ENCODE results near the gene SRL. TPM values are rescaled to one million over a fixed set of nuclear protein-coding genes. Genes with fewer than 3 reads are reported as not detected.

Gene SRL
- polyA plus RNA-seq, 1 donor from 2014 or later, result not detected

DNA sequence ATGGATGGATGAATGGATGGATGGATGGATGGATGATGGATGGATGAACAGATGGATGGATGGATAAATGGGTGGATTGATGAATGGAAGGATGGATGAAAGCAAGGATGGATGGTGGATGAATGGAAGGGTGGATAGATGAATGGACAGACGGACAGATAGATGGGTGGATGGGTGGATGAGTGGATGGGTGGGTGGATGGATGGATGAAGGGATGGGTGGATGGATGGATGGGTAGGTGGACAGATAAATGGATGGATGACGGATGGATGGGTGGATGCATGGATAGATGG is 14.9 kb downstream of the SRL start:
- no peak overlapping the region for H2AFZ ChIP-seq (ENCODE audit: low read depth, low read length)
- H3K9me3 ChIP-seq (ENCODE audit: low read length), result no peaks in the 10 kb centered on the region
- H3K27ac ChIP-seq (ENCODE audit: low read length), result no peak overlapping the region
- no peak overlapping the region for H3K4me3 ChIP-seq (ENCODE audit: low read length)
- no peaks in the 10 kb centered on the region for H3K9me2 ChIP-seq (ENCODE audit: insufficient read depth, low read length)
- no peaks in the 10 kb centered on the region for H3F3A ChIP-seq (ENCODE audit: insufficient read depth, low read length, poor library complexity, severe bottlenecking)
- H3K4me2 ChIP-seq (ENCODE audit: low read length), result no peak overlapping the region
- no peaks in the 10 kb centered on the region for H3K36me3 ChIP-seq (ENCODE audit: insufficient read depth, low read length)
- no peaks in the 10 kb centered on the region for H3K79me2 ChIP-seq (replicated peaks; ENCODE audit: insufficient read depth, low read length)
- H3K27me3 ChIP-seq (ENCODE audit: insufficient read depth, low read depth, low read length), result no peaks in the 10 kb centered on the region
- H3K9ac ChIP-seq (ENCODE audit: low read length), result no peak overlapping the region
- TF ChIP-seq REST (IDR thresholded peaks at IDR 0.05; ENCODE audit: borderline replicate concordance), result no peak
- no peak for TF ChIP-seq MXI1 (conservative IDR thresholded peaks at IDR 0.05; ENCODE audit: poor library complexity, severe bottlenecking)
- TF ChIP-seq SMC3 (conservative IDR thresholded peaks at IDR 0.05; ENCODE audit: poor library complexity), result no peak
- no peak for TF ChIP-seq TAF1 (IDR thresholded peaks at IDR 0.05; ENCODE audit: low read depth)
- no peak for TF ChIP-seq RAD21 (conservative IDR thresholded peaks at IDR 0.05)
- TF ChIP-seq EZH2 (IDR thresholded peaks at IDR 0.05; ENCODE audit: borderline replicate concordance, insufficient read depth, low read length, poor library complexity, severe bottlenecking), result no peak
- no peaks in the 10 kb centered on the region for H4K20me1 ChIP-seq (ENCODE audit: insufficient read depth)

- Histone ChIP-seq H3K27me3 (ENCODE audit: insufficient read depth, low read depth, low read length) (no peaks in the 10 kb centered on the region), H4K20me1 (ENCODE audit: insufficient read depth) (no peaks in the 10 kb centered on the region), H3K4me2 (ENCODE audit: low read length) (no peak overlapping the region), H2AFZ (ENCODE audit: low read depth, low read length) (no peak overlapping the region), H3K9me3 (ENCODE audit: low read length) (no peaks in the 10 kb centered on the region), H3F3A (ENCODE audit: insufficient read depth, low read length, poor library complexity, severe bottlenecking) (no peaks in the 10 kb centered on the region), H3K36me3 (ENCODE audit: insufficient read depth, low read length) (no peaks in the 10 kb centered on the region), H3K27ac (ENCODE audit: low read length) (no peak overlapping the region), H3K9ac (ENCODE audit: low read length) (no peak overlapping the region), H3K9me2 (ENCODE audit: insufficient read depth, low read length) (no peaks in the 10 kb centered on the region), H3K79me2 (replicated peaks; ENCODE audit: insufficient read depth, low read length) (no peaks in the 10 kb centered on the region), H3K4me3 (ENCODE audit: low read length) (no peak overlapping the region)
- TF ChIP-seq SMC3 (conservative IDR thresholded peaks at IDR 0.05; ENCODE audit: poor library complexity), result no peak
- no peak for TF ChIP-seq REST (IDR thresholded peaks at IDR 0.05; ENCODE audit: borderline replicate concordance)
- no peak for TF ChIP-seq EP300 (conservative IDR thresholded peaks at IDR 0.05; ENCODE audit: poor library complexity, severe bottlenecking)
- TF ChIP-seq, protein P1, sequence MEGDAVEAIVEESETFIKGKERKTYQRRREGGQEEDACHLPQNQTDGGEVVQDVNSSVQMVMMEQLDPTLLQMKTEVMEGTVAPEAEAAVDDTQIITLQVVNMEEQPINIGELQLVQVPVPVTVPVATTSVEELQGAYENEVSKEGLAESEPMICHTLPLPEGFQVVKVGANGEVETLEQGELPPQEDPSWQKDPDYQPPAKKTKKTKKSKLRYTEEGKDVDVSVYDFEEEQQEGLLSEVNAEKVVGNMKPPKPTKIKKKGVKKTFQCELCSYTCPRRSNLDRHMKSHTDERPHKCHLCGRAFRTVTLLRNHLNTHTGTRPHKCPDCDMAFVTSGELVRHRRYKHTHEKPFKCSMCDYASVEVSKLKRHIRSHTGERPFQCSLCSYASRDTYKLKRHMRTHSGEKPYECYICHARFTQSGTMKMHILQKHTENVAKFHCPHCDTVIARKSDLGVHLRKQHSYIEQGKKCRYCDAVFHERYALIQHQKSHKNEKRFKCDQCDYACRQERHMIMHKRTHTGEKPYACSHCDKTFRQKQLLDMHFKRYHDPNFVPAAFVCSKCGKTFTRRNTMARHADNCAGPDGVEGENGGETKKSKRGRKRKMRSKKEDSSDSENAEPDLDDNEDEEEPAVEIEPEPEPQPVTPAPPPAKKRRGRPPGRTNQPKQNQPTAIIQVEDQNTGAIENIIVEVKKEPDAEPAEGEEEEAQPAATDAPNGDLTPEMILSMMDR (IDR thresholded peaks at IDR 0.05; ENCODE audit: poor library complexity, severe bottlenecking), result no peak
- no peak for TF ChIP-seq POLR2AphosphoS5 (IDR thresholded peaks at IDR 0.05)
- no peak for TF ChIP-seq RAD21 (conservative IDR thresholded peaks at IDR 0.05)
- no peak for TF ChIP-seq TAF1 (IDR thresholded peaks at IDR 0.05; ENCODE audit: low read depth)
- no peak for TF ChIP-seq EZH2 (IDR thresholded peaks at IDR 0.05; ENCODE audit: borderline replicate concordance, insufficient read depth, low read length, poor library complexity, severe bottlenecking)
- TF ChIP-seq MXI1 (conservative IDR thresholded peaks at IDR 0.05; ENCODE audit: poor library complexity, severe bottlenecking), result no peak
Observed at GRCh38 chr16:4226251-4227039, 15.4 kb downstream of the SRL start.
